ENCODE measurements around the gene ARHGAP40.

The ARHGAP40 gene

GRCh38 chr20:38590676-38591473 is 10.7 kb upstream of the ARHGAP40 start:
- TF ChIP-seq SIN3A (IDR thresholded peaks at IDR 0.05; ENCODE audit: borderline replicate concordance, insufficient read depth, low read length) (no peak), TAF1 (IDR thresholded peaks at IDR 0.05; ENCODE audit: borderline replicate concordance, insufficient read depth, low read length) (no peak), FOXP2 (optimal IDR thresholded peaks at IDR 0.05; ENCODE audit: borderline replicate concordance, extremely low read depth, extremely low read length, insufficient read depth) (no peak), POLR2AphosphoS5 (IDR thresholded peaks at IDR 0.05; ENCODE audit: low read depth, low read length) (no peak), REST (IDR thresholded peaks at IDR 0.05; ENCODE audit: insufficient read depth in 1 of 2, low read depth in 2 of 2, low read length in 2 of 2) (no peak)

GRCh38 chr20:38591474-38592410 is 9.9 kb upstream of the ARHGAP40 start:
- TF ChIP-seq SIN3A (IDR thresholded peaks at IDR 0.05; ENCODE audit: borderline replicate concordance, insufficient read depth, low read length) (no peak), TAF1 (IDR thresholded peaks at IDR 0.05; ENCODE audit: borderline replicate concordance, insufficient read depth, low read length) (no peak), FOXP2 (optimal IDR thresholded peaks at IDR 0.05; ENCODE audit: borderline replicate concordance, extremely low read depth, extremely low read length, insufficient read depth) (no peak), REST (IDR thresholded peaks at IDR 0.05; ENCODE audit: insufficient read depth in 1 of 2, low read depth in 2 of 2, low read length in 2 of 2) (no peak), POLR2AphosphoS5 (IDR thresholded peaks at IDR 0.05; ENCODE audit: low read depth, low read length) (no peak)

GRCh38 chr20:38599410-38599882 is 2.2 kb upstream of the ARHGAP40 start:
- TF ChIP-seq SIN3A (IDR thresholded peaks at IDR 0.05; ENCODE audit: borderline replicate concordance, insufficient read depth, low read length) = no peak
- TF ChIP-seq REST (IDR thresholded peaks at IDR 0.05; ENCODE audit: insufficient read depth in 1 of 2, low read depth in 2 of 2, low read length in 2 of 2) = no peak
- TF ChIP-seq TAF1 (IDR thresholded peaks at IDR 0.05; ENCODE audit: borderline replicate concordance, insufficient read depth, low read length) = no peak

GRCh38 chr20:38600057-38600456 is 1.6 kb upstream of the ARHGAP40 start:
- TF ChIP-seq SIN3A (IDR thresholded peaks at IDR 0.05; ENCODE audit: borderline replicate concordance, insufficient read depth, low read length) = no peak
- TF ChIP-seq TAF1 (IDR thresholded peaks at IDR 0.05; ENCODE audit: borderline replicate concordance, insufficient read depth, low read length) = no peak
- no peak for TF ChIP-seq FOXP2 (optimal IDR thresholded peaks at IDR 0.05; ENCODE audit: borderline replicate concordance, extremely low read depth, extremely low read length, insufficient read depth)
- TF ChIP-seq POLR2AphosphoS5 (IDR thresholded peaks at IDR 0.05; ENCODE audit: low read depth, low read length) = no peak
- no peak for TF ChIP-seq REST (IDR thresholded peaks at IDR 0.05; ENCODE audit: insufficient read depth in 1 of 2, low read depth in 2 of 2, low read length in 2 of 2)
